DND-41 (cell line): Measurements from ENCODE around the gene INPP5A.

Experiments
- CTCF ChIP-seq: IDR thresholded peaks from 2 replicates; pipeline ENCODE4 v1.5.1; 2012; ENCODE audit warnings: borderline replicate concordance, low read length, moderate library complexity, mild to moderate bottlenecking; ENCODE audit not compliant: poor library complexity, severe bottlenecking; ENCODE audit errors: extremely low read depth
- EZH2 ChIP-seq: IDR thresholded peaks from 3 replicates; pipeline ENCODE4 v1.6.1; 2012; ENCODE audit warnings: borderline replicate concordance, low read depth, mild to moderate bottlenecking, moderate library complexity, low read length, inconsistent platforms; ENCODE audit not compliant: severe bottlenecking

- TF ChIP-seq CTCF: no peak
- no peak for TF ChIP-seq EZH2
Measured at GRCh38 chr10:132743925-132744490, 206.4 kb downstream of the INPP5A start.
